ENCODE measurements around the gene NRG4.

NRG4 gene, protein sequence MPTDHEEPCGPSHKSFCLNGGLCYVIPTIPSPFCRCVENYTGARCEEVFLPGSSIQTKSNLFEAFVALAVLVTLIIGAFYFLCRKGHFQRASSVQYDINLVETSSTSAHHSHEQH

DNA sequence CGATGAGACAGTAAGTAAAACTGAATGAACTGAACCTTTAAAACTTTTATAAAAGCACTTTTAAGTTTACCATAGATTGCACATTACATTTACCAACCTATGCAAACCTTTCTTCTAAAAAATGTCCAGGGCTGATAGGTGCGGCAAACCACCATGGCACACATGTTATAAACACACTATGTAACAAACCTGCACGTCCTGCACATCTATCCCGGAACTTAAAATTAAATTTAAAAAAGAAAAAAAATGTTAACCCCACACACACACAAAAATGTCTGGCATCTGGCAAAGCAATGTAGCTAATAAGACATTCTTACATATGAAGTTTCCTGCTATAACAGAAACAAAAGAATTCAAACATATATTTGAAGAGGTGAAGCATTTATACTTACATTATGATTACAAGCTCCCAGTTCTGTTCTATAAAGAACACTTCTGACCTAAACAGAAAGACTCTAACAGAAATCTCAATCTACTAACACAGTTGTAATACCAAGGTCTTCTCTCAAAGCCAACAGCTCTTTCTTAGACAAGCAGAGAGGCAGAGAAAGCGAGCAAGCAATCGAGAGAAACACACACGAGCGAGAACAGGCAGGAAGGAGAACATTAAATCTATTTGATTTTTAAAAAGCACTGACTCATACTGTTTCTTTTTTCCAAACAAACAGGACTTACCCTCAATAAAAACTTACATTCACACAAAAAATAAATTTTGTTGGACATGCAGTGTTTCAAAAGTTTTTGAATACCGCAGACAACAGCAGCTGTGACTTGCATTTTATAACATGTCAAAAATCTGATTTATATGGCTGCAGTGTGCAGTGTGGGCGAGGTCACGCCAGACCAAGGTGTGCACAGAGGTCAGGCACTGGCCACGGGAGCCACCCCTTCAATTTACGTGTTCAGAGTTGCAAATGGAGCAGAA lies at the start of gene NRG4:
TSS of gene NRG4 (minus strand) at position 798 of the 925 bp plus-strand sequence. CDS start 1,194 bp downstream, outside the sequence.
- no peak for FAIRE-seq
- TF ChIP-seq, protein P1, sequence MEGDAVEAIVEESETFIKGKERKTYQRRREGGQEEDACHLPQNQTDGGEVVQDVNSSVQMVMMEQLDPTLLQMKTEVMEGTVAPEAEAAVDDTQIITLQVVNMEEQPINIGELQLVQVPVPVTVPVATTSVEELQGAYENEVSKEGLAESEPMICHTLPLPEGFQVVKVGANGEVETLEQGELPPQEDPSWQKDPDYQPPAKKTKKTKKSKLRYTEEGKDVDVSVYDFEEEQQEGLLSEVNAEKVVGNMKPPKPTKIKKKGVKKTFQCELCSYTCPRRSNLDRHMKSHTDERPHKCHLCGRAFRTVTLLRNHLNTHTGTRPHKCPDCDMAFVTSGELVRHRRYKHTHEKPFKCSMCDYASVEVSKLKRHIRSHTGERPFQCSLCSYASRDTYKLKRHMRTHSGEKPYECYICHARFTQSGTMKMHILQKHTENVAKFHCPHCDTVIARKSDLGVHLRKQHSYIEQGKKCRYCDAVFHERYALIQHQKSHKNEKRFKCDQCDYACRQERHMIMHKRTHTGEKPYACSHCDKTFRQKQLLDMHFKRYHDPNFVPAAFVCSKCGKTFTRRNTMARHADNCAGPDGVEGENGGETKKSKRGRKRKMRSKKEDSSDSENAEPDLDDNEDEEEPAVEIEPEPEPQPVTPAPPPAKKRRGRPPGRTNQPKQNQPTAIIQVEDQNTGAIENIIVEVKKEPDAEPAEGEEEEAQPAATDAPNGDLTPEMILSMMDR (IDR thresholded peaks at IDR 0.05; ENCODE audit: insufficient read depth, missing control alignments), result no peak
- no peak for DNase-seq (ENCODE audit: insufficient read length, low spot score)

DNA sequence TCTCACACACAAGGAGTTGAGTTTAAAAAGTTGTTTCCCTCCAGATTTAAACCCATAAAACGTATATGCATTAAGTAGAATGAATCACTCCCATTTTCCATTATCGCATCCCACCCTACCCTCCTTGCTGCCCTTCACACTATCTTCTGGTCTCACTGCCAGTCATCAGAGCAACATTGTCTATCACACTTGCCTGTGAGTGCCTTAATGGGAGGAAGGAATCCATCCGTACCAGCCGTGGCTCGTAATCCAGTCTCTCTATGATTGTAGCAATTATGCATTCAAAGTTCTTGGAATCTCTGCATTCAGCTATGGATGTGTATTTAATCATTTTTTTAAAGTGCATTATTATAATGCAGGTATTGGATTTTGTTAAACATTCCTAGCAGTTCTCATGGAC lies 49.5 kb upstream of the NRG4 start:
- no peak for DNase-seq (ENCODE audit: insufficient read length, low spot score)
- FAIRE-seq, result no peak
- TF ChIP-seq, protein P1 (IDR thresholded peaks at IDR 0.05; ENCODE audit: insufficient read depth, missing control alignments), result no peak

DNA sequence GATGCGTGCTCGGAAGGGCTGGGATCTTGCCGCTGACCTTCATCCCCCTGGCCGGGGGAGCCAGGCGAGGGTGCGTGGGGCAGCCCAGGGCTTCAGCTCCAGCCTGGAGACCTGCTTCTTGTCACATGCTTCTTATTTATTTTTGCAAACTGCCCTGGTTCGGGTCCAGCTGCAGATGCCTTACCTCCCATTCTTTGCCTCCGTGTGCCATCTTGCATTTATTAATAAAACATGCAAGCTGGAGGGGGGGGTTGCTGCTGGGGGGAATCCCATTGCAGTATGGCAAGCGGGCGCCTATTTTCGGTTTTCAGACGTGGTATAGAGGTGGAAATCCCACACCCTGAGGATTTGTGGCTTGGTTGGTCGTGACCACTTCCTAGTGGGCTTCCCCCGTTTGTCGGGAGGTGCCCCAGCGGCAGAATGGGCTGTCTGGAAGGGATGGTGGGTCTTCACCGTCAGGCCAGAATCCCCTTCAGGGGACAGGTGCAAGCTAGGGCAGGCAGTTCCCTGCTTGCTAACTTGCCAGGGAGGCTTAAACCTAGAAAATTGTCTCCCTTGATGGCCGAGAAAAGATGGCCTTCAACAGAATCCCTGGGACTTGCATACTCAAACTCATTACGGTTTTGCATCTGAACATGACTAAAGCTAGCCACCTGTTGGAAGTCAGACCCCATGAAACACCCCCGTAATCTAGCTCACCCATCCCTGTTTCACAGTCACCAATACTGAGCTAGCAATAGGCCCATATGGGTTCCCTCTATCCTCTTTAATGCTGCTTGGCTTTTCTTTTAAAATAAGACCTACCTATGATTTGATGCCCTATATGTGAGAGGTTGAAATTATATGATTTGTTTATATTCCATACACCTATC lies 48.1 kb upstream of the NRG4 start:
- FAIRE-seq (no peak), DNase-seq (ENCODE audit: insufficient read length, low spot score) (no peak)
- TF ChIP-seq, protein P1 (IDR thresholded peaks at IDR 0.05; ENCODE audit: insufficient read depth, missing control alignments), result no peak

DNA sequence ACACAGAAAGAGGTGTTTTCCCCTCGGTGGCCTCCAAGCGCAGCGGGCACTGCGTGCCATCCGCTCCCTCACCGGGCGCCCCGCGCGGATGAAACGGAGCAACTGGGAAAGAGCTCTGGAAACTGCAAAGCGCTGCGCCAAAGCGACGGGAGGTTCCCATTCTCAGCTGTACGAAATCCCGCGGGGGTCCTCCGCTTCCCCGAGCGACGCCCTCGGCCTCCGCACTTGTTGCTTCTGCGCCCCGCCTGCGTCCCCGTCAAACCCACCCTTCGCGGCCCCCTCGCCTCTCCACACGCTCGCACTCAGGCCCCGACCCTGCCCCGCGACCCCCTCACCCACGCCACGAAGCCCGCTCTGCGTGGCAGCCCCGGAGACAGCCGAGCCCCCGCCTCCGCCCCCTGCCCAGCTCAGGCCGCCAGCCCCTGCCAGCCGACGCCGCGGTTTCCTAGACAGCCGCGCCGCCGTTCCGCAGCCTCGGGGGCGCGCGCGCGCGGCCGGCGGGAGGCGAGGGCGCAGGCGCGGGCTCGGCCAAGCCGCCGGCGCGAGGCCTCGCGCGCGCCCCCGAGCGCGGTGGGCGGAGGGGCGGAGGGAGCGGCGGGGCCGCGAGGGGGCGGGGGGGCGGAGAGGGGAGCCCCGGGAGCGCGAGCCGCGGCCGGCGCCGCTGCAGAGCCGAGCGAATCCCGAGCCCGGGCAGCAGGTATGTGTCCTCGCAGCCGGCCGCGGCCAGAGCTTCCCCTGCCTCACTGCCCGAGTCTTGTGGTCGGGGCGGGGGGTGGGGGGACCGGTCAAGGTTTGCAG lies 47.3 kb upstream of the NRG4 start, which contains the start of gene TMEM266:
TSS of gene TMEM266 (plus strand) at position 666 of the 798 bp plus-strand sequence. CDS start 74,279 bp downstream, outside the sequence.
- no peak for FAIRE-seq
- peak; percentile 58 for DNase-seq (ENCODE audit: insufficient read length, low spot score)
- TF ChIP-seq, protein P1 (IDR thresholded peaks at IDR 0.05; ENCODE audit: insufficient read depth, missing control alignments), result no peak

DNA sequence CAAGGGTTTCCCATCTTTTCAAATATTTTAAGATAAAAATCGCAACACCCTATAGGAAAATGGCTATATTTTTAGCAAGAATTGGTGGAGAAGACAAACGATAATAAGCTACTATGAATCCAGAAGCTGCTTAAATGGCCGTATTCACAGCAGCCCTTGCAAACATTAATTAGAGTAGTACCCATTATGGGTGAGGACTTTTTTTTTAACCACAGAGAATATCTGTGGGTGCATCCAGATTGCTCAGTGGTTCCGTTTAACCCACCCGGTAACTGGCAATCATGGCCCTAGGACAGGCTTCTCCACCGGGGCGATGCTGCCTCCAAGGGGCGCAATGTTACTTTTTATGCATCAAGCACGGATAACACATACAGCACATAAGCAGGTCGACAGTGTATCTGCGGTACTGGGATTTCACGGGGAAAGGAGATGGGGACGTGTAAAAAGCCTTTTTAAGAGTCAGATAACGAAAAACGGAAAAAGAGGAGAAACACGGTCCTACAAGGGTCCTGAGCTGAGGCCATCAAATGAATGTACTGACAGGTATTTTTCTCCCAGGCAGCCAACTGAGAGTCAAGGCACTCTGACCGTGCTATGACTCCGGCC lies 46.6 kb upstream of the NRG4 start:
- no peak for DNase-seq (ENCODE audit: insufficient read length, low spot score)
- FAIRE-seq, result no peak
- TF ChIP-seq, protein P1 (IDR thresholded peaks at IDR 0.05; ENCODE audit: insufficient read depth, missing control alignments), result peak; percentile 19
